Activated T-helper 1 cell treated with Interleukin-2 at 50 U/mL for 16 hours (primary cell): ENCODE measurements around the gene CDS2.

Experiments used
- DNase-seq: peaks from one replicate; pipeline ENCODE4 v3.0.0-alpha.2; 2020; ENCODE audit warnings: low read depth

The CDS2 gene

DNA sequence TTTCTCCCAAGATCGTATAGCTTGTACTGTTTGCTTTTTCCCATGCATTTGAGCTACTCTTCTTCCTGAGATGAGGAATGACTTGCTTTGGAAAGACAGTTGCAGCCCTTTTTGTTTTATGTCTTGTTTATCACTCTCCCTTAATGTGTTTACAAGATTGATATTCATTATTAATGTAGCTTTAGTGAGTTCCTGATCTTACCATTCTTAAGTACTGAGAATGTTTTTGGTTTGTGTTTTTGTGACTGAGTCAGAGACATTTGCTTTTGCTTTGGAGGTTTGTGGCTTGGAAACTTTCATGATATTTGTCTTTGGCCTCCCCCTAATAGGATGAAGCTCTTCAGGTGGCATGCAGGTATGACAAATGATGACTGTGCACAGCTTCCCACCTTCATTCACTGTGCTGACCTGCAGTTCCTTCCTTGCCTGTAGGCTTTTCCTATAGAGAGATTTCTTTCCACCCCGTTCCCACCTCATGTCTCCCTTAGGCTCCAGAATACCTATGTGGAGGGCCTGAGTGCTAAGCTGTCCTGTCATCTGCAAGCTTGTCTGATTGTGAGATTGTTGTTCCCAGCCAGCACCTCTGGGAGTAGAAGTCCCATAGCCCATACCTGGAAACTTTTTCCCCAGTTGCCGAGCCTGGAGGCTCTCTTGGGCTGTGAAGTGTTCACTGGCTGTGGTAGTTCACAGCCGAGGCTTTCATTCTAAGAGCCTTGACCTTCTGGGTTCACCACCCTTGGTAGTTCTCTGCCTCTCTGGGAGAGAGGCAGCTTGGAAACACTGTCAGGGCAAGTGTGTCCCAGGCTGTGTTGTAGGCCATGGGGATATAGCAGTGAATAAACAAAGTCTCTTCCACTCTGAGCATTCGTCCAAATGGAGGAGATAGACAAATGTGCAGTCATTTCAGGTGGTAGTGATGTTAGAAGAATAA, 27.1 kb downstream of the CDS2 start:
- DNase-seq, result no peak

DNA sequence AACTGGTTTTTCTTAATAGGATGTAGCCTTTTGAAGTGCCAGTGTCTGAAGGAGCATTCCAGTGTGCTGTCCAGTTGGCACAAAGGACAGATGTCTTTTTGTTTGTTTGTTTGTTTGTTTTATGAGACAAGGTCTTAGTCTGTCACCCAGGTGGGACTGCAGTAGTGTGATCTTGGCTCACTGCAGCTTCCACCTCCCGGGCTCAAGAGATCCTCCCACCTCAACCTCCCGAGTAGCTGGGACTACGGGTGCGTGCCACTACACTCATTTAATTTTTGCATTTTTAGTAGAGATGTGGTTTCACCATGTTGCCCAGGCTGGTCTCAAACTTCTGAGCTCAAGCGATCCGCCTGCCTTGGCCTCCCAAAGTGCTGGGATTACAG, 27.7 kb downstream of the CDS2 start:
- DNase-seq, result no peak

DNA sequence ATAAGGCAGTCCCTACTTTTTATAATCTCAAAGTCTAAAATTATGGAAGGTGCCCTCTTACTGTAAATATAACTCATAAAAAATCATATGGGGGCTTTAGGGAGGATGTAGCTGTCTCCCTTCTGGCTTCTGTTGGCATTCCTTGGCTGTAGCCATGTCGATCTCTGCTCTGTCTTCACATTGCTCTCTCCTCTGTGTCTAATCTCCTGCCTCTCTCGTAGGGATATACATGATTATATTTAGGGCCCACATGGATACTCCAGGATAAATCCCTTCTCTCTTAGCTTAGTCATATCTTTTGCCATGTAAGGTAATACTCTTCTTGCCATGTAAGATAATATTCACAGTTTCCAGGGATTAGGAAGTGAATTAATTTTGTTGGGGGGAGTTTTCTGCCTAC, 28.6 kb downstream of the CDS2 start:
- DNase-seq, result no peak

DNA sequence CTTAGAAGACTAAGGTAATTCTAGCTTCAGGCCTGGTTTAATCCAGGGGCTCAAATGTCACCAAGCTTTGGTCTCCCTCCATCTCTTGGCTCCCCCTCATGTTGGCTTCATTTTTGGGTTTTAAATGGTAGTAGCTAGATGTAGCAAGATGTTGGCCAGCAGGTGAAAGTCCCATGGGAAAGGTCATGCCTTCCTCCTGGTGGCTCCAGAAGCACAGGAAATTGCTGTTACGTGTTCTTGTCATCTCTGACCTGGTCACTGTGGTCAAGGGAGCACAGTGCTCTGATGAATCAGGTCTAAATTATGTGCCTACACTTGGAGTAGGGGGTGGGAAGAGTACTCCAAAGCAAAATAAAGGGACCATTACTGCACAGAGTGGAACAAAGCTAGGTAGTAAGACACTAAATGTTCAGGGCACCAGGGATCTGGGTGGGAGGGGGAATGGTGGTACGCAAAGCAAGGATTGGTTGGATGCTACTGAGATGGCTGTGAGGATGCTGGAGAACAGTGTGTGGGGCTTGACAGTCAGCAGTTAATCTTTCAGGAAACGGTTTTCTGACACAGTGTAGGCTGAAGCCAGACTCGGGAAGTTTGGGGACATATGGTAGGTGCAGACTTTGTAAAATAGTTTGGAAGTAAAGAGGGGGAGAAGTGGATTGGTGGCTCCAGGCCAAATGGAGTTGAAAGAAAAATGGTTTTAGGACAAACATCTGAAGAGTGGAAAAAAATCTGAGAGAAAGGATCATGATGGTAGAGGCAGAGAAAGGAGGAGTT, 30.1 kb downstream of the CDS2 start:
- no peak for DNase-seq

DNA sequence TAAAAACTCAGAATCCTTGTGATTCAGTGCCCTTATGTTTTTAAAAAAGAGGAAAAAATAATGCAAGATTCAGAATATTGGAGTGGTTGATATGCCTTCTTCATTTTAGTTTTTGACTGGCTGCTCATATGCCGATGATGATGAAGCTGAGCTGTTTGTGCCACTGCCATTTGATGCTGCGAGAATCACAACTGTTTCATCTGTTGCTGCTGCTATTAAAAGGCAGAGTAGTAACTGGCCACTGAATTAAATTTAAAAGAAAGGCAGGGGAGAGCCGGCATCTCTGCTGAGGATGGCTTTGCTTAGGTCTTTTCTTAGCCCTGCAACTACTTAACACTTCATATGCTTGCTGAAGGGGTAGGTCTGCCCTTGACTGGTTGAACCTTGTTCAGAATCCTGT, 33.1 kb downstream of the CDS2 start:
- no peak for DNase-seq

DNA sequence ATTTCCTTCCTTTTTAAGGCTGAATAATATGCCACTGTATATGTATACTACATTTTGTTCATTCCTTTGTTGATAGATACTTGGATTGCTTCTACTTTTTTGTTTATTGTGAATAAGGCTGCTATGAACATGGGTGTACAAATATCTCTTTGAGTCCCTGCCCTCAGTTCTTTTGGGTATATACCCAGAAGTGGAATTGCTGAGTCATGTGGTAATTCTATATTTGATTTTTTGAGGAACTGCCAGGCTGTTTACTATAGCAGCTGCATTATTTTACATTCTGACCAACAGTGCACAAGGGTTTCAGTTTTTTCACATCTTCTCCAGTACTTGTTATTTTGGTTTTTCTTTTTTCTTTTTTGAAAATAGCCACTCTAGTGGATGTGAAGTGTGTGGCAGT, 34.1 kb downstream of the CDS2 start:
- no peak for DNase-seq

DNA sequence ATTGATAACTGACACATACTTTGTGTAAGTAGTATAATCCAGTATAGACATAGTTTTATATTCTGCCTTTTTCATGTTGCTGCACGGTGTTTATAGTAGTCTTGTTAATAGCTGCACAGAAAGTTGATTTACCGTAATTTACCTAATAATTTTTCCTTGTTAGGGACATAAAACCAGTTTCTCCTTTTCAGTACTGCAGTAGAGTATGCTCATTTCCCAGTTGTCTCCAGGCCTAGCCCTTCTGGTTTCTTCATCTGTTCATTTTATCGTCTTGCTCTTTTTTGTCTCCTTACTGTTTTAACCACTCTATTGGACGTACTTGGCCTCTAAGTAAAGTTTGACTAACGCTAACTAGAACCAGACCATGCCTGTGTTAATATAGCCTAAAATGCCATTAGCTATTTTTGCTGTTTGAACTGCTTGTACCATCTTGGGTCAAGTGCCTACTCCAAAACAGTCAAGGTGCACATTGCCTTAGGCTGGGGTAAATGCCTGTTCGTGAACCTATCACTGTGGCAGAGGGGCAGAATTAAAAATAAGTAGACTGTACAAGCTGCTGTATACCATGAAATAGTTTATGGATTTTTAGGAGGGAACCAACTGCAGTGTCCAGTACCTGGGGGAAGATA, 34.8 kb downstream of the CDS2 start:
- no peak for DNase-seq

DNA sequence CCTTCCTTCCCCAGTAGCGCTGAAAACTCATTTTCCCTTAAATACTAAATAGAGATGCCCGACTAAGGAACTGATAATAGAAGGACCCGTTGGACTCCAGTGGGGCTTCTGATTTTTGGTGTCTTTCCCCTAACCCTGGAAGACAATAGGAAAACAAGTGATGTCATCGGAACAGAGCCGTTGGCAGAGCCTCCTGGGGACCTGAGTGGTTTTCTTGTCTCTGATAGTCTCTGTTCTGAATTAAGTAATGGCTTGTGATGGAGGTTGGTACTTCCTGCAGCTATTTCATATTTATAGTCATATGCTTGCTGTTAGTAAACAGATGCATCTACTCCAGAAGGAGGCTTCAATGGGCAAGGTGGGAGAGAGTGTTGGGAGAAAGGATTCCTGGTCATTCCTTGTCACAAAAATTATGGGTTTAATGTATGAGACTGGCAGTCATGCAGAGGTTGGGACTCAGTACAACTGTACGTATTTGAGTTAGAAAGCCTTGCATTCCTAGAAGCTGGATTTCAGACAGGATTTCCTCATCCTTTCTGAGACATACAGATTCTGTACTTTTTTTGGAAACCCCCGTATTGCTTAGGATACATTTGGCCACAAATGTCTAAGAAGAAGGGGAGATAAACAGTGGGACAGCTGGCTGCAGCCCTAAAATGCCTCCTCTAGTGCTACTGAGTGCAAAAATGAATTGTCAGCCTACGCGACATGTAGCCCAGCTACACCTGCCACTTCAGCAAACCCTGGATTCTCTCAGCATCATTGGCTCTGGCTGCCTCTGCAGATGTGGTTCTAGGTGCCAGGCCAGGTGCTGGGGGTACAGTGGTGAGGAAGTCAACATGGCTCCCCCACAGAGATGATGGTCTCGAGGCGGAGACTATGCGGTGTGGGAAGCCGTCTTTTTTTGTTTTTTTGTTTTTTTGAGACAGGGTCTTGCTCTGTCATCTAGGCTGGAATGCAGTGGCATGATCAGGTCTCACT, 38.1 kb downstream of the CDS2 start:
- no peak for DNase-seq

DNA sequence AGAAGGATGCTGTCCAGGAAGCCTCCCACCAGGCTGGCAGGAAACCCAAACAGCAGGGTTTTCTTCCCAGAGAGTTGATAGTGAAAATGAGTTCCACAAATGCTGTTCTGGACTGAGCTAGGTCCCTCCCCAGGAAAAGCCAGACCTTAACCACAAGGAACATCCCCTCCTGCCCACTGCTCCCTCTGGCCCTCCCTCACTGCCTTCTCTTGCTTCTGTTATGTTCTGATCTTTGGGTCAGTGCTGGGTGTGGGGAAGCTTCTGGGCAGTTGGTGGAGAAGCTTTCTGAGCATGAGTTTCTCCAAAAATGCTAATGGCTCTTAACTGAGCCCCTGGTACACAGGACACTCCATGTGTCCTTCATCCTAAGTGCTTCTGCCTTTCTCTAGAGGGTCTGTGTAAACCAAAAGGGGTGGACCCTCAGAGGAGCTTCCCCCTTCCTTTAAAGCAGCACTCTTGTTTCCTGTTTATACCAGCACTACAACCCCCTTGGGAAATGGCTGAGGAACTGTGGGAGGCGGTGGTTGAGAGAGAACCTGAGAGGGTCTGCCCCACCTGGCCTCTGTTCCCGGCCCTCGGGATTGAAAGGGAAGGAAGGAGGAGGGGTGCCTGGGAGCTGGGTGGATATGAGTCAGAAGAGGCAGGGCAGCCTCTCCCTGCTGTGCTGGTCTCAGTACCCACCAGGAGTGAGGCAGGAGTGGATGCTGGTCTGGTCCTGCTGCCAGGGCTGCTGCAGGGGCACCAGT, 42.0 kb downstream of the CDS2 start:
- no peak for DNase-seq

DNA sequence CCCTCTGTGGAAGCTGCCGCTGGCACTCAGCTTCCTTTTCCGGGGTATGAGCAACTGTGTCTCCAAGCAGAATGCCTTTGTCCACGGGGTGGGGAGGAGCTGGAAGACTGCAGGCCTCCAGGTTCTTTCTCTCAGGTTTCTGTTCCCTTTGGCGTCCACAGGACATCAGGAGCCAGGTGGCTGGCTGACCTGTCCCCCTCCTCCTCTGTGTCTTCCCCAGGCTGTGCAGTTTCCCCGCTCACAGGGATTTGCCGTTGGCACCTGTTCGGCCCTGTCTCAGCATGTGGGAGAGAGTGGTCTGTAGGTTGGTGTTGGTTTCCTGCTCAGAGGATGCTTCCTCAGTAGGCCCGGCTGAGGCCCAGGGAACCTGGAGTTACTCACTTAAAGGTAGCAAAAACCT, 43.5 kb downstream of the CDS2 start:
- DNase-seq, result no peak

DNA sequence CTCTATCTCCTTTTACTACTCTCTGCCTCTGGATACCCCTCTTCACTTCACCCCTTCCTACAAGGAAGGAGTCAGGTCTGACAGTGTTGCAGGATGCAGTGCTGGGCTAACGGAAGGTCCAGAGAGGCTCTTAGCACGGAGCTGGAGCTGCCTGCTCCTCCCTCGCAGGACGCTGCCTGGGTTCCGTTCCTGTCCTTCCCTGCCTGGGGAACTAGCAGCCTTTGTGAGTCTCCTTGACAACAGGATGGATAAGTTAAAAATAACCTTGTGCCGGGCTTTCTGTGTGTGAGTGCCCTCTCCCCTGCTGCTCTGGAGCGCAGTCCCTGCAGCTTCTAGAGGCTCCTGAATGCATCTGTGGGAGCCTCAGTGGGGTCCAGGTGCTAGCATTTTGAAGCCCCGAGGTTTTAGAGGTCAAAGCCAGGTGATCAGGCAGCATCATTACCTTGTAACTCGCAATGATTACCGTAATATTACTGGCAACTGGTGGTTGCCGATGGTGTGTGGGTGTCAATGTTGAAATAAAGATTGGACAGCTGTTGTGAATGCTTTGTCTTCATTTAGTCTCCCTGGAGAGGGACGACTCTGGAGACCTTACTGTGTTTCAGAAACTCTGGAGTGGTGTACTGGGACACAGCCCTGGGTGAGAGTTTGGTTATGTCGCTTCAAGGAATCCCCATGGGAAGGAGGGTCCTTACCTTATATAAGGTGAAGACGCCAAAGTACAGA, 44.4 kb downstream of the CDS2 start:
- DNase-seq, result no peak

DNA sequence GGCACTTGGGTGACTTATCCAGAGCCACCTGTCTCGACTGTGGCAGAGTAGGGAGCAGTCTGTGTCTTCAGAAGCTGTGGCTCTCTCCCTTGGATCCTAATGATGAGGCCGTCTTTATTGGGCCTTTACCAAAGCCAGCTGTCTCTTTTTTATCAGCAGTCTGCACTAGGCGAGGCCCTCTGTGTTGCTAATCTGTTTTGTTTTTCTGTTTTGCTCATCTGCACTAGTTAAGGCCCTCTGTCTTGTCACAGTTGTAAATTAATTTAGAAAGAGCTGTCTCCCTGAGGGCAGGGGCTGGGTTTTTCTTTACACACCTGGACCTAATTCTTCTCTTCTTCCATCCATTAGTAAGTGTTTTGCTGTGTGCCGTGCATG, 45.0 kb downstream of the CDS2 start:
- no peak for DNase-seq

DNA sequence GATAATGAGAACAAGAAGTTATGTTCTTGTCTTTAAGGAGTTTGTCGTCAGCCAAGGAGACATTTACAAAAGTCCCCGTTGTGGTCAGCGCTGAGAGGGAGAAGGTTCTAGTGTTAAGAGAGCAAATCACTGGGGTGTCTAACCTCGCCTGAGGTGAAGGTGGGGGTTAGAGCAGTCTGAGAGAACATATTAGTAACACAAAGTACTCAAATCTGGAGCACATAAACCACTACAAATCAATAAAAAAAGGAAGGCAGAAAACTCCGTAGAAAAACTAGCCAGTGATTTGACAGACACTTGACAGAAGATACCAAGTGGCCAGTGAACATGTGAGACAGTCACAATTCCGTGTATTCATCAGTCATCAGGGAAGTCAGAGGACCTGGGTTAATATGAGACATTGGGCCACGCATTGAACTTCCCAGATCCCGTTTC, 45.4 kb downstream of the CDS2 start:
- no peak for DNase-seq

DNA sequence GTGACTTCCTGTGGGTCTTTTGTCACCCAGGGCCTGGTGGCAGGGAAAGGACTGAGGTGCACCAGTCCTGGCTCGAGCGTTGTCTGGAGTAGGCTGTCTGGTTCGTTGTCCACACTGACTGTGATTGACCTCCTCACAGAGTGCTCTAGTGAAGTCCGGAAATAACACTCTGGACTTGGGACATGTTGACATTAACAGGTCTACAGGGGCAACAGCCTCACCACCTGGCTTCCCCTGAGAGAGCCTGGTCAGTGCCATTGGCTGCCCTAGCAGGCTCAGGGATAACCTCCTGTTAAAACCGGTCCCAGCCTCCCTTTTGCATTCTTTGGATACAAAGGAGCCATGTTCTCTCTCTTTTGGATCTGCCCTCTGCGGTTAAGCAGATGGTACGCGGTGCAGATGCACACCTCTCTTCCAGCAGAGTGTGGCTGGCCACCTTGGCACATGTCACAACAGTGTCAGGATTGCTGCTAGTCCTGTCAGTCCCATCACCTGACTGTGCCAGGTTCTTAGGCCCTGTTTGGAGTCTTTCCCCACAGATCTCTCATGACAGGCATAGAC, 46.2 kb downstream of the CDS2 start:
- DNase-seq, result no peak

DNA sequence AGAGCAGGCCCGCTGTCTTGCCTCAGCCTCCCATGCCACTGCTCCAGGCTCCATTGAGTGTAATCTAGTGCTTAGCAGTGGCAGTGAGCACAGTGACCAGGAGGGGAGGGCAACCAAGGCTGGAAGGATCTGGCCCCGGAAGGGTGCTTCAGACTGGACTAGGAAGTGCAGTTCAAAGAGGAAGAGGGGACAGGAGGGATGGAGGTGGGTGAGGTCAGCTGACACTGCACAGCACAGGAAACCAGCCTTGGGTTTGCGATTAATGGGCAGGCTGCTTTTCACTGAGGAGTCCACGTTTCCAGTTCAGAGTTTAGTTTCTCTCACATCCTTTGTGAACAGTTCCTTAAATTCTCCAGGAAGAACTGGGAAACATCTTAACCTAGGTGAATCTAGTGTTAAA, 46.9 kb downstream of the CDS2 start:
- DNase-seq, result no peak

DNA sequence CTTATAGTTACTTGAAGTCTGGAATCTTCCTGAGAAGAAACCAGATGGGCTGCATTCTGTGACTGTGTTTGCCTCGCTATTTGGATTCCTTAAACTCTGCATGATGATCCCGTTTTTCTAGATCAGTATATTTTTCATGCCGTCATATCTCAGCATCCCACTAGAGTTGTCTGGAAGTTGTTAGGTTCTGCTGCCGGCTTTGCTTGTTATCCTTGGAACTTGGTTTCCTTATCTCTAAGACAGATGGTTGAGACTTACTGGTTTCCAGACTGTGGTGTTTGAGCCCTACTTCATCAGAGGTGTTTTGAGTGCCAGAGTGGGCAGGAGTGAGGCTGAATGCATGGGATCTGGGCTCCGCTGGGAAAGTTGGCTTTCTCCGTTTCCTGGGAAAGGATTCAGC, 50.3 kb downstream of the CDS2 start:
- no peak for DNase-seq

DNA sequence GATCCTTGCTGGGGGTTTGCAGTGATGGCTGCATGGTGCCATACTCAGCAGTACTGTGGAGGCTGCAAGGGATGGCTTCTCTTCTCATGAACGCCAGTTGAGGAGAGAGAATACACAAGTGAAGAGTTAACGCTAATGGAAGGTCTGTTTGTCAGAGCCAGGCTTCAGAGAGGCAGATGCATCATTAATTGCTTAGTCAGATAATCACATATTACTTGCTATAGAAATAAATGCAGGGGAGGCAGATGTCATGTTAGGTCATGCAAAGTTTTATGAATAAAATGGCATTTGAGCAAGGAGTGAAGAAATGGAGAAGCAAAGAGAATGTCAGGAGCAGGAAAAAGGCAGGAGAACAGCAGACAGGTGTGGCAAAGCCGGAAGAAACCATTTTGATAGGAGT, 51.2 kb downstream of the CDS2 start:
- DNase-seq, result no peak

DNA sequence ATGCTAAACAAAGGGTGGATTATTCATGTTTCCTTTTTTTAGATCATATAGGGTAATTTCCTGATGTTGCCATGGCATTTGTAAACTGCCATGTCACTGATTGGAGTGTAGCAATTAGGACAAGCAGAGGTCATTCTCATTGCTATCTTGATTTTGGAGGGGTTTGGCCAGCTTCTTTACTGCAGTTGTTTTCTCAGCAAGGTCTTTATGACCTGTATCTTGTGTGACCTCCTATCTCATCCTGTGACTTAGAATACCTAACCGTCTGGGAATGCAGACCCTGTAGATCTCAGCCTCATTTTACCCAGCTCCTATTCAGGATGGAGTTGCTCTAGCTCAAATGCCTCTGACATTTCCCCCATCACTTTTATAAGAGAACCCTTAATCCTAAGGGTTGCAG, 53.6 kb downstream of the CDS2 start:
- no peak for DNase-seq

DNA sequence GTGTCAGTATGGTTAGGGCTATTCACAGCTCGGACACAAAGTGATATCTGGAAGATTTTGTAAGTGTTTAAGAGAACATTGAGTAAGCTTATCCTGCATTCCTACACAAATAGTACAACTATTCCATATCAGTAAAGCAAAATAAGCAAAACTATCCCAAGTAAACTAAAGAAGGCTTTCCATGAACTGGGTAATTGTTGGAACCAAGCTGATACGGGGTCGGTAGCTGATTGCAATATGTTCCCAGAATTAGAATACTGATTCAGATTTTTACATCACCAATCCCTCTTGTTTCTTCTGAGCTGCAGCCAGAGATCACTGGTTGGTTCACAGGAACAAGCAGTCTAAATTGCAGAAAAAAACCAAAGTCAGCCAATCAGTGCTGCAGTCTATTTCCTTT, 54.1 kb downstream of the CDS2 start:
- DNase-seq, result no peak

DNA sequence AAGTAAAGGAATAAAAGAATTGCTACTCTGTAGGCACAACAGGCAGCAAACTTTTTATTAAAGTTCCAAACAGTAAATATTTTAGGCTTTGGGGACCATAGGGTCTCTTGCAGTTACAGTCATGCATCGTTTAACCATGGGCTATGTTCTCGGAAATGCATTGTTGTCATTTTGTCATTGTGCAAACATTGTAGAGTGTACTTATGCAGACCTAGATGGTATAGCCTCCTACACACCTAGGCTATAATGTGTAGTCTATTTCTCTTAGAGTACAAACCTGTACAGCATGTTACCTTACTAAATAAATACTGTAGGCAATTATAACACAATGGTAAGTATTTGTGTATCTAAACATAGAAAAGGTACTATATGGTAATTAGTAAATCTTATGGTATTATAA, 54.7 kb downstream of the CDS2 start:
- no peak for DNase-seq
